NCI-H345 treated with DMSO at 0.1 percent for 48 hours (cell line): ENCODE measurements around the gene STK25.

Experiments
- DNase-seq: peaks from one replicate; lab custom pipeline; 2025; ENCODE audit not compliant: unreplicated experiment; lab: John Stamatoyannopoulos, UW

Gene STK25

GRCh38 chr2:241496003-241496707 lies 12.2 kb downstream of the STK25 start:
- DNase-seq = no peak

DNA sequence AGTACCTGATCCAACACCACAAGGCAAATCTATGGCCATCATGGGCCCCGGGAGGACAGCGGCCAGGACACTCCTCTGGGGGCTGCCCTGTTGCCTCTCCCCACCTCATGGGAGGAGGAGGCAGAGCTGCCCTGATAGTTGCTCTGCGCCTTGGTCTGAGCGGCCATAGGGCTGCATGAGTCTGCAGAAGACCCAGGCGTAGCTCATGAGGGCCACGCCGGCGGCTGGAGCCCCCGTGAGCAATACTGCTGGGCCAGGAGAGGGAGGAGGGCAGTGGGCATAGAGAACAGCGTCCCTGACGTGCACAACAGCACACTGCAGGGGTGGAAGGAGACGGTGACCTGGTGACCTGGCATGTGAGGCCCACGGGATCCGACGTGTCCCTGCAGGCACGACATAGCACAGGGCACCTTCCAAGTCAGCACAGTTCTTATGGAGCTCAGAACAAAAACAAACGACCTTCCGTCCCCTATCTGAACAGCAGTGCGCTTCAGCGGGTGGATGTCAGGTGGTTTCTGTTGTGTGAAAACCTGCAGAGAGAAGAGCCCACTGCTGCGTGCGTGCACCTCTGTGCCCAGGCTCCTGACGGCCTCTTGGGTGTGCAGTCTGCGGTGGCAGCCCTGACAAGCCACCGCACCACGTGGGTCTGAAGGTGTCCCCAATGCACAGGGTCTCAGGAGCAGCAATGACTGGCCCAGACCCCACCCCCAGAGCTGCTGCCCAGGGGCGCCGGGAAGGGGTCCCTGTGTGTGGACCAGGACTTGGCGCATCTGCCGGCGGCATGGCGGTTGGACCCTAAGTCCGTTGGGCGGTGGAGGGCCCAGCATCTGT lies 13.0 kb downstream of the STK25 start:
- no peak for DNase-seq

- no peak for DNase-seq
Observed at GRCh38 chr2:241494311-241494908, 14.0 kb downstream of the STK25 start.

DNA sequence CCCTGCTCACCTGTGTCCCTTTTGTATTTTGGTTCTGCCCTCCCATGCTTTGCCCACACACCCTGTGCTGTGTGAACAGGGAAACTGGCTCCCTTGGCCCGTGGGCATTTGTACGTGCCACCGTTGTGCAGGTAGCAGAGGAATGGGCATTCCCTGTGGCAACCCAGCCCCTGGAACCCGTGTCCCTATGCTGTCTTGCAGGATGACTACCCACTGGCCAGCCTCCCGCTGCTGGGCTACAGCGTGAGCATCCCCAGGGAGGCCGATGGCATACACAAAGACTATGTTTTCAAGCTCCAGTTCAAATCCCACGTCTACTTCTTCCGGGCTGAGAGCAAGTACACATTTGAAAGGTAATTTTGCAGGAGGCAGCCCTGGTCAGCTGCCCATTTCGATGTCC lies 15.3 kb downstream of the STK25 start:
- DNase-seq = no peak

GRCh38 chr2:241492174-241492565 lies 16.2 kb downstream of the STK25 start:
- no peak for DNase-seq

DNA sequence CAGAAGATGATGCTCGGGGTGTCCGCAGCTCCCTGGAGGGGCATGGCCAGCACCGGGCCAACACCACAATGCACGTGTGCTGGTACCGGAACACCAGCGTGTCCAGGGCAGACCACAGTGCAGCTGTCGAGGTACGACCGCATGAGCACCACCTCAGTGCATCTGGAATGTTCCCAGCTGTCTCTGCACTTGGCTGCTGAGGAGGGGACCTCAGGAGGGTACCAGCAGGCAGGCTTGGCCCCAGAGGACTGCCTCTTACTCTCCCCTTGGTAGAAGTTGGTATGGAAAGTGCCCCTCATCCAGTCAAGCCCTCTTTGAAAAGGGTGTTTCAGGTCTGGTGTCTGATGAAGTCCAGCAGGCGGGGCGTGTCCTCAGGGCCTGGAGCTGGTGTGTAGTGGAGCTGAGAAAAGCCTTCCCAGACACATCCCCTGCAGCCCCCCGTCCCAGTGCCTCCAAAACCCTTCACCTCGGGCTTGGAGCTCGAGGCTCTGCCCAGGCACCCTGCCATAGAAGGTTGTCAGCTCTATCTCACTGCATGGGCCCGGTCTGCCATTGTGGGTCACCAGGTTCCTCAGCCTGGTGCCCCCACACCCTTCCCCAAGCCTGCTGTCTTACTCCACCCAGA lies 16.7 kb downstream of the STK25 start:
- DNase-seq = no peak

DNA sequence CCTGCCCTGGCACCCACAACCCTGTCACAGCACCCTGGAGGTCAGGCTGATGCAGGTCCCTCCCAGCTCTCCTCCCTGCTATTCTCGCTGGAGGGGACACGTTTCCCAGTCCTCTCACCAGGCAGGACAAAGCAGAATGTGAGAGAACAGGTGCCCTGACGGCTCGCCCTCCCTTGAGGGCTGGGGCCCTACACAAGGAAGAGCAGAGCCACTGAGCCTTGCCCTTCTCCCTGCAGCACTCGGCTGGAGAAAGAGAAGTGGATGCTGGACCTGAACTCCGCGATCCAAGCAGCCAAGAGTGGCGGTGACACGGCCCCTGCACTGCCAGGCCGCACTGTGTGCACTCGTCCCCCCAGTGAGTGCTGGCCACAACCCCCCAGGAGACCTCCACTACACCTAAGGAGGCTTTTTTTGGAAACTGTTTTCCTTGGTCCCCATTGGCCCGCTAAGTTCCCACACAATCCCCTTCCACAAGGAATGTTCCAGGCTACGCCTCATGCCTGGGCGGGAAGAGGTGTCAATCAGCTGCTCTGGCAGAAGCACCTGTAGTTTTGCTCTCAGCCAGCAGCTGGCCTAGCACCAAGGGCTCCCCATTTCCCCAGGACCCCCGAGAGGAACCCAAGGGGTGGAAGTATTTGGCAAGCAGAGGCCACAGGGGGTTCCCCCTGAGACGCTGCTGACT lies 17.4 kb downstream of the STK25 start:
- no peak for DNase-seq

DNA sequence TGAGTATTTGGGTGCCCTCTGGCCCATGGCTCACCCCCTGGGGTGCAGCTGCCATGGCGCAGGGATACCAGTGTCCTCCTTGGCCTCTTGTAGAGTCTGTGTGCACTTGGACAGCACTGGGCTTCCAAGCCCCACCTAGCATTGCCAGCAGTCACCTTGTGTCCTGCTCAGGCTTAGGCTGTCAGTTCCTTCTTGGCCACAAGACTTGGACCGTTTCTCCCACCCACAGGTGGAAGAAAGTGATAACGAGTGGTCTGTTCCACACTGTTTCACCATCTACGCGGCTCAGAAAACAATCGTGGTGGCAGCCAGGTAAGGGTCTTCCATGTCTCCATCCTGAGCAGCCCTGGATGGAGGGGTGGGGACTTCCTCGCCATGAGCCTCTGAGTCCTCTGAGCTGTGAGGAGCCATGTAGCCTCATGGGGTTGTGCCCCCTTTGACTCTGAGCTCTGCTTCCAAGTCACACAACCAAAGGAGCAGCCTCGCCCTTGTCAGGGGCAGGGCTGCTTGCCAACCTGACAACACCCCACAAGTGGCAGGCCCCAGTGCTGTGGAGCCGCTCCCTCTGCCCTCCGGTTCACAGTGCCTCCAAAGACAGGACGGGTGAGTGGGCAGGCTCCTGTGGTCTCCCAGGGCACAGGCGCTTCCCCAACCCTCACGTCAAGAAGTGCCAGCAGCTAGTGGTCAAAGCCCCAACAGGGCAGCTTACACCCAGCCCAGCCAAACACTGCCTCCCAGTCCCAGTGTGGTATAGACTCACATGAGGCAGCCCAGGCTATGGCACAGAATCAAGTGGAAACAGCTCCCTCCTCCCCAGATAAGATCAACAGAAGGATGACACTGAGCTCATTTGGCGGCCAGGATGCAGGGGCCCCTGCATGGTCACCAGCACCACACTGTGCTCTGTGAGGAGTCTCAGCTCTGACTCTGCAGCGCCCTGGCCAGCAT lies 18.4 kb downstream of the STK25 start:
- no peak for DNase-seq

- DNase-seq = no peak
Observed at GRCh38 chr2:241489088-241489487, 19.3 kb downstream of the STK25 start.

DNA sequence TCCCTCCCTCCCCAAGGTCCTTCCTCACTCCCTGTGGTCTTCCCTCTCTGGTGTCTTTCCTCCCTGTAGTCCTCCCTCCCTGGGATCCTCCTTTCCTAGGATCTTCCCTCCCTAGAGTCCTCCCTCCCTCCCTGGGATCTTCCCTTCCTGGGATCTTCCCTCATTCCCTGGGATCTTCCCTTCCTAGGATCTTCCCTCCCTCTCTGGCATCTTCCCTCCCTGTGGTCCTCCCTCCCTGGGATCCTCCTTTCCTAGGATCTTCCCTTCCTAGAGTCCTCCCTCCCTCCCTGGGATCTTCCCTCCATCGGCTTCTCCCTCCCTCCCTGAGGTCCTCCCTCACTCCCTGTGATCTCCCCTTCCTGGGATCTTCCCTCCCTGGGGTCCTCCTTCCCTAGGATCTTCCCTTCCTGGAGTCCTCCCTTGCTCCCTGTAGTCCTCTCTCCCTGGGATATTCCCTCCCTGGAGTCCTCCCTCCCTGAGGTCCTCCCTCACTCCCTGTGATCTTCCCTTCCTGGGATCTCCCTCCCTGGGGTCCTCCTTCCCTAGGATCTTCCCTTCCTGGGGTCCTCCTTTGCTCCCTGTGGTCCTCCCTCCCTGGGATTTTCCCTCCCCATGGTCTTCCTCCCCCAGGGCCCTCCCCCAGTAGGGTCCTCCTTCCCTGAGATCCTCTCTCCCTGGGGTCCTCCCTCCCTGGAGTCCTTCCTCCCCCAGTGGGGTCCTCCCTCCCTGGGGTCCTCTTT lies 23.0 kb downstream of the STK25 start:
- DNase-seq = no peak

DNA sequence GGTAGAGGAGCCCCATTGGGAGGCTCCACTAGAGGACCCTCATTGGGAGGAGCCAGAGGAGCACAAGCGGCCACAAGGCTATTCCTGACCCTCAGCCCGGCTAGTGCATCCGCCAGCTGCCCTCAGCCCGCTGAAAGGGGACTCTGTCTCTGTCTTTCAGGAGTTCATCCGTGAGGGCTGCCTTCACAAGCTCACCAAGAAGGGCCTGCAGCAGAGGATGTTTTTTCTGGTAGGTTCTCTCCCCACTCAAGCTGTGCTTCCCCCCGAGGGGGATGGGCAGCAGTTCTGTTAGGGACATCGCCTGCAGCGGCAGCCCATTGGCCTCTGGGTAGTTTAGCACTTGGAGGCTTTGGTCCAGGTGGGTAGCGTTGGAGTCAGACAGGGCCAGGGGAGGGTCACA lies 25.1 kb downstream of the STK25 start:
- no peak for DNase-seq

DNA sequence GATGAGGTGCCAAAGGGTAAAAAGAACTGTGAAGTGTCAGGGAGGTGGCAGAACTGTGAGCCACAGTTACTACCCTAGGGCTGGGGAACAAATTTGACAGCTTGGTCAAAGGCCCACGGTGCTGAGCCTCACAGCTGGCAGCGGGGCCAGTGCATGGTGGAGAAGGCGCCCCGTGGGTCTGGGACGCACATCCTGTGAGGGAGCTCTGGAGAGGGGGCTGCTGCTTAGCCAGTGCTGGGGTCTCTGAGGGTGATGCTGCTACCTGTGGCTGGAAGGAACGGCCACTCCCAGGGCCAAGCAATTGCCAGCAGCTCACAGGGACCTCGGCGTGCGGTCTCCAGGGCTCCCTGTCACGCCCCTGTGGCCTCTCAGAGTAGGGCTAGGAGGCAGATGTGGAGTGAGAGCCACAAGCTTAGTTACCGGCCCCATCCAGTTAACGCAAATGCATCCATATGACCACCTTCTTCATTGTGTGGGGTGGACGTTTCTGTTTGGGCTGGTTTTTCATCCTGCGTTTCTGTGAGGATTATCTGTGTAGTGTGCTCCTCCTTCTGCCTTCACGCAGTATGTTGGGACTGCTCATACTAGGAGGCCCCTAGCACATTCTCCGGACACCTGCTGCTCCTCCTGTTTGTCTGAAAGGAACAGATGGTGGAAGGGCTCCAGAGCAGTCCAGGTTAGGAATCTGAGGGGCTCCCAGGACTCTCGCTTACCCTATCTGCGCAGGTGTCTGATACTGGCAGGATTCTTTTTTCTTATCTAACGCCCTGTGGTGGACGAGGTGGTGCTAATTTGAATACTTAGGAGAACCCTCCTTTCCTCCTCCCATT lies 26.0 kb downstream of the STK25 start:
- no peak for DNase-seq

DNA sequence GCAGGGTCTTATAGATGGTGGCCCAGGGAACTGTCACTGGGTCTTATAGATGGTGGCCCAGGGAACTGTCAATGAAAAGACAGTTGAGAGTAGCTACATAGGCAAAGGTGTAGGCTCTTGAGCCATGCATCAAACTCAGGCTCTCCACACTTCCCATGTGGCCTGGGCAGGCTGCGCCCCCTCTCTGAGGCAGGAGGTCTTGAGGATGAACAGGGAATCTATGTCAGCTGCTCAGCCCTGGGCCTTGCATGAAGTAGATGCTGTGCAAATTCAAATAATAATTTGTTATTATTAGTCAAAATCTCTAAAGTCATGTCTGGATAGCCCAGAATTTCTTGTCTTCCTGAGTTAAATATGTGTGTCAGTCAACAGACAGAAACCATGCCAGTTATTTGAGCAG lies 26.7 kb downstream of the STK25 start:
- no peak for DNase-seq

DNA sequence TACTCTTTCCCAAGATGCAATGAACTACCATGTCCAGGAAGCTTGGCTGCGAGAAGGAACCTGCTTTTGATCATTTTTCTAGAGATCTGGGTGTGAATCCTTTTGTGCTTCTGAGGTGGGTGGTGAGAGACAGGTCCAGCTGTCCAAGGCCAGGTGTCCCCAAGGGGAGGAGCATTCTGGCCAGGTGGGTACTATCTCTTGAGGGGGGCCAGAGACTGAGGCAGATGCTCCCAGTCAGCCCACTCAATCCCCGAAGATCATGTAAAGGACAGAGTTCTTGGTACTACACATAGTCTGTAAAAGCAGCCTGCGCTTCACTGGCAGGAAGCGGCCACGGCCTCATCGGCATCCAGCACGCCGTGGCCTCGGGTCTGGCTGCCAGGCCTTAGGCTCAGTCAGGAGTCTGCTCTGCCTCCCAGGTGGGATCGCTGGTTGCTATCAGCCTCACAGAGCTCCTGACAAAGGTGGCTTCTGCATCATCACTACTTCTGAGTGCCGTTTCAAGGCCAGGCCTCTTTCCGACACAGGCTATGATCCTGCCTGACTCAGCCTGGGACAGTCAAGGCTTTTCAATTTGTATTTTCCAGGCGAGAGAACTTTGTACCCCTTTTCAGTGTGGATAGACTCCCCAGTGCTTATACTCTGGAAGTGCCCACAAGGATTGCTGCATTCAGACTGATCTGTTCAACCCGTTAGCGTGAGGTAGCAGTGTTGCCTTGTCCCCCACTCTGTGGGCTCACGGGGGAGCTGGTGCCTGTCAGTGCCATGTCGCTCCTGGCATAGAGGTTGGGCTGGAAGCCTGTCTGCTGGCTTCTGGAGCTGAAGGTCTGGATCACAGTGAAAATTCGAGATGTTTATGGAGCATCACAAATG lies 29.1 kb downstream of the STK25 start:
- no peak for DNase-seq

- no peak for DNase-seq
Observed at GRCh38 chr2:241478166-241478565, 30.2 kb downstream of the STK25 start.

DNA sequence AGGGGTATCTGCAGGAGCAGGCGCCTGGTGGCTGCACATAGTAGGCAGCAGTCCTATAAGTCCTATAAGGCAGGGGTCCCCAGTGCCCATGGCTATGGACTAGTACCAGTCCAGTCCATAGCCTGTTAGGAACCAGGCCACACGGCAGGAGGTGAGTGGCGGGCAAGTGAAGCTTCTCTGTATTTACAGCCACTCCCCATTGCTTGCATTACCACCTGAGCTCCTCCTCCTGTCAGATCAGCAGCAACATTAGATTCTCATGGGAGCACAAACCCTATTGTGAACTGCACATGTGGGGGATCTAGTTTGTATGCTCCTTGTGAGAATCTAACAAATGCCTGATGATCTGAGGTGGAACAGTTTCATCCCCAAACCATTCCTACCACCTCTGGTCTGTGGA lies 33.1 kb downstream of the STK25 start:
- DNase-seq = no peak

GRCh38 chr2:241473399-241473798 lies 35.0 kb downstream of the STK25 start:
- no peak for DNase-seq

- no peak for DNase-seq
Observed at GRCh38 chr2:241469746-241470145, 38.6 kb downstream of the STK25 start.
